OCI-LY7 (cell line): Measurements from ENCODE around the gene SP7. TPM values are rescaled to one million over a fixed set of nuclear protein-coding genes. Genes with fewer than 3 reads are reported as not detected.
"Not testable (repeated sequence)": the region's sequence is repeated elsewhere in the genome, so short reads cannot be mapped to it uniquely, and the experiment has no call there.

Experiments
- BruUV-seq: library from RNA; stranded (reverse); fragments of 400-500 nt; replicated peaks from 2 replicates; lab custom pipeline; 2021; lab: Mats Ljungman, UMichigan
- CTCF ChIA-PET: fragments of 300-600 bp; sonication (Branson Sonifier 250); formaldehyde crosslinking; loops from one replicate; lab custom pipeline; 2022; ENCODE audit warnings: antibody characterized with exemption; ENCODE audit not compliant: unreplicated experiment; lab: Charles Lee
- POLR2A ChIA-PET: fragments of 300-600 bp; sonication (Branson Sonifier 250); formaldehyde crosslinking; loops from one replicate; lab custom pipeline; 2022; ENCODE audit warnings: antibody characterized with exemption; lab: Charles Lee
- DNase-seq: peaks from one replicate; pipeline ENCODE4 v3.0.0-alpha.2; 2015; ENCODE audit warnings: low spot score
- H2AFZ ChIP-seq: fragments of 200-600 bp; sonication (generic), shearing (Covaris generic); 2 replicates; pipeline ENCODE4 v1.6.1; 2014; ENCODE audit warnings: mild to moderate bottlenecking, antibody characterized with exemption, low read length, moderate library complexity
- H3K27ac ChIP-seq: fragments of 200-600 bp; sonication (generic); 2 replicates; pipeline ENCODE4 v1.5.1; 2014; ENCODE audit warnings: mixed run types, low read depth, mild to moderate bottlenecking, moderate library complexity, low read length, inconsistent platforms; ENCODE audit not compliant: poor library complexity, severe bottlenecking
- H3K36me3 ChIP-seq: fragments of 200-600 bp; sonication (generic); 2 replicates; pipeline ENCODE4 v1.6.1; 2014; ENCODE audit warnings: mild to moderate bottlenecking, antibody characterized with exemption, low read length, moderate library complexity, mixed read lengths; ENCODE audit not compliant: insufficient read depth
- H3K4me1 ChIP-seq: fragments of 200-600 bp; sonication (generic); 2 replicates; pipeline ENCODE4 v1.5.1; 2014; ENCODE audit warnings: mild to moderate bottlenecking, low read length; ENCODE audit not compliant: insufficient read depth, poor library complexity, severe bottlenecking
- H3K4me2 ChIP-seq: fragments of 200-600 bp; sonication (generic); 2 replicates; pipeline ENCODE4 v1.6.1; 2014; ENCODE audit warnings: mild to moderate bottlenecking, low read length
- H3K4me3 ChIP-seq: fragments of 200-600 bp; sonication (generic); 2 replicates; pipeline ENCODE4 v1.5.1; 2014; ENCODE audit warnings: mild to moderate bottlenecking, low read depth, low read length; ENCODE audit not compliant: poor library complexity, severe bottlenecking
- H3K79me2 ChIP-seq: fragments of 200-600 bp; sonication (generic); 2 replicates; pipeline ENCODE4 v1.6.1; 2016; ENCODE audit warnings: low read depth, mild to moderate bottlenecking, low read length, moderate library complexity, mixed read lengths; ENCODE audit not compliant: insufficient read depth
- H3K9me2 ChIP-seq: fragments of 200-600 bp; sonication (generic); 2 replicates; pipeline ENCODE4 v1.6.1; 2016; ENCODE audit warnings: mild to moderate bottlenecking, low read length, mixed read lengths; ENCODE audit not compliant: insufficient read depth
- H3K9me3 ChIP-seq: fragments of 200-600 bp; sonication (generic); 2 replicates; pipeline ENCODE4 v1.6.1; 2014; ENCODE audit warnings: mild to moderate bottlenecking, mixed run types, low read length, mixed read lengths
- H4K20me1 ChIP-seq: fragments of 200-600 bp; sonication (generic); 2 replicates; pipeline ENCODE4 v1.6.1; 2014; ENCODE audit warnings: mild to moderate bottlenecking, antibody characterized with exemption, low read length, moderate library complexity, mixed read lengths; ENCODE audit not compliant: insufficient read depth
- EZH2phosphoT487 ChIP-seq: fragments of 200-600 bp; sonication (generic); IDR thresholded peaks from 2 replicates; pipeline ENCODE4 v1.6.1; 2018; ENCODE audit warnings: low read depth, borderline replicate concordance, mild to moderate bottlenecking, mixed run types, antibody characterized with exemption, low read length, moderate library complexity, mixed read lengths
- intact Hi-C: fragments of 100-400 bp; cut with micrococcal nuclease; formaldehyde crosslinking; loops from one replicate; pipeline ENCODE4 v1.10.0; 2022; ENCODE audit not compliant: unreplicated experiment
- total RNA-seq, 2 experiments: library from RNA; depleted of rRNA in 1 of 2; stranded (reverse); fragments of >200 nt in 1 of 2; shearing (Covaris generic) in 1 of 2; gene quantifications; 2 replicates each; pipeline ENCODE4 v1.2.3, GENCODE V29; 2014 to 2022
- TF ChIP-seq, protein P1 (sequence below): fragments of 200-600 bp; sonication (generic); conservative IDR thresholded peaks from 2 replicates; pipeline ENCODE4 v1.5.1; 2014; ENCODE audit warnings: mild to moderate bottlenecking, antibody characterized with exemption, low read length, moderate library complexity, mixed read lengths

Gene SP7
- total RNA-seq, 2 experiments from 2014 or later: 0.16 to 0.27 TPM

DNA sequence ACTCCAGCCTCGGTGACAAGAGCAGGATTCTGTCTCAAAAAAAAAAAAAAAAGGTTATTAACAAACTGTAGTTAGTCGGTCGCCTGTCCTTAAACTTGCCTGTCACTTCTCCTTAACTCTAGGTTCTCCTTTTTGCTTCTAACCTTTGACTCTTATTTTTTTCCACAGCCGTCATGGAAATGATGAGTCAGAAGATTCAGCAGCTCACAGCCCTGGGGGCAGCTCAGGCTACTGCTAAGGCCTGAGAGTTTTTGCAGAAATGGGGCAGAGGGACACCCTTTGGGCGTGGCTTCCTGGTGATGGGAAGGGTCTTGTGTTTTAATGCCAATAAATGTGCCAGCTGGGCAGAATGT is 37.1 kb downstream of the SP7 start:
- no peak overlapping the region for H2AFZ ChIP-seq
- no peak overlapping the region for H3K27ac ChIP-seq
- H3K9me3 ChIP-seq: no peaks in the 10 kb centered on the region
- peak; percentile 24 for DNase-seq
- no peaks in the 10 kb centered on the region for H4K20me1 ChIP-seq
- intact Hi-C loops: loop anchor here (1.0 kb wide), 1 partner anchor 22 kb away; the partner anchor contains the start of gene AAAS
- H3K4me1 ChIP-seq: peaks cover 28% of the 10 kb centered on the region
- TF ChIP-seq EZH2phosphoT487: no peak
- TF ChIP-seq, protein P1, sequence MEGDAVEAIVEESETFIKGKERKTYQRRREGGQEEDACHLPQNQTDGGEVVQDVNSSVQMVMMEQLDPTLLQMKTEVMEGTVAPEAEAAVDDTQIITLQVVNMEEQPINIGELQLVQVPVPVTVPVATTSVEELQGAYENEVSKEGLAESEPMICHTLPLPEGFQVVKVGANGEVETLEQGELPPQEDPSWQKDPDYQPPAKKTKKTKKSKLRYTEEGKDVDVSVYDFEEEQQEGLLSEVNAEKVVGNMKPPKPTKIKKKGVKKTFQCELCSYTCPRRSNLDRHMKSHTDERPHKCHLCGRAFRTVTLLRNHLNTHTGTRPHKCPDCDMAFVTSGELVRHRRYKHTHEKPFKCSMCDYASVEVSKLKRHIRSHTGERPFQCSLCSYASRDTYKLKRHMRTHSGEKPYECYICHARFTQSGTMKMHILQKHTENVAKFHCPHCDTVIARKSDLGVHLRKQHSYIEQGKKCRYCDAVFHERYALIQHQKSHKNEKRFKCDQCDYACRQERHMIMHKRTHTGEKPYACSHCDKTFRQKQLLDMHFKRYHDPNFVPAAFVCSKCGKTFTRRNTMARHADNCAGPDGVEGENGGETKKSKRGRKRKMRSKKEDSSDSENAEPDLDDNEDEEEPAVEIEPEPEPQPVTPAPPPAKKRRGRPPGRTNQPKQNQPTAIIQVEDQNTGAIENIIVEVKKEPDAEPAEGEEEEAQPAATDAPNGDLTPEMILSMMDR: no peak
- H3K36me3 ChIP-seq: peaks cover 57% of the 10 kb centered on the region
- ChIA-PET CTCF (interaction anchor here (0.7 to 1.2 kb wide), 3 partner anchors 20 to 46 kb away, joined by 3 to 4 read pairs (median 4); partner anchors contain the start of gene AAAS), POLR2A (interaction anchor here (0.6 to 2.4 kb wide), 5 partner anchors 22 to 303 kb away, joined by 3 to 17 read pairs (median 5); partner anchors contain the start of genes AAAS and SP1)
- H3K9me2 ChIP-seq: no peaks in the 10 kb centered on the region
- peak overlapping the region; percentile 72 for H3K4me3 ChIP-seq
- peak overlapping the region; percentile 84 for H3K4me2 ChIP-seq
- BruUV-seq: no TSS peak
- peaks cover 25% of the 10 kb centered on the region for H3K79me2 ChIP-seq

DNA sequence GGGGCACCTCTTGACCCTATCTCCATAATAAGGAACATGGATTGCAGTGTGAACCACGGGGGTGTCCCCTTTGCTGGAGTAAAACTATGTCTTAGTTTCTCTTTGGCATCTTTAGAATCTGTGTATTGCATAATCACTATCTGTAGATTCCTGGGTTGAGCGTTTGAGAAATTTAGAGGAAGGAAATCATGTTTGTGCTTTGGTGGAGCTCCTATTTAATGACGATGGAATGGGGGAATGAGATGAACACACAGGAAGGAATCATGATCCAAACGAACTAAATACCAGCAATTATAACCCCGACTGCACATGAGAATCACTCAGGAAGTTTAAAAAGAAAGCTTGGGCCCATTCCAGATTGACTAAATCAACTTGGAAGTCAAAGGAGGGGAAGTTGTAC is 38.0 kb downstream of the SP7 start:
- Histone ChIP-seq H3K9me2 (no peaks in the 10 kb centered on the region), H3K4me3 (no peak overlapping the region), H4K20me1 (no peaks in the 10 kb centered on the region), H2AFZ (no peak overlapping the region), H3K79me2 (peaks cover 25% of the 10 kb centered on the region), H3K27ac (no peak overlapping the region), H3K36me3 (peaks cover 61% of the 10 kb centered on the region), H3K4me1 (peaks cover 28% of the 10 kb centered on the region), H3K4me2 (no peak overlapping the region), H3K9me3 (no peaks in the 10 kb centered on the region)
- ChIA-PET POLR2A (interaction anchor here (0.6 to 2.4 kb wide), 6 partner anchors 23 to 1259 kb away, joined by 3 to 17 read pairs (median 3); partner anchors contain the start of genes AAAS and SP1), CTCF (no interaction called here)
- DNase-seq: no peak
- intact Hi-C loops: no loop called here
- TF ChIP-seq EZH2phosphoT487: no peak
- TF ChIP-seq, protein P1: no peak
- no TSS peak for BruUV-seq

DNA sequence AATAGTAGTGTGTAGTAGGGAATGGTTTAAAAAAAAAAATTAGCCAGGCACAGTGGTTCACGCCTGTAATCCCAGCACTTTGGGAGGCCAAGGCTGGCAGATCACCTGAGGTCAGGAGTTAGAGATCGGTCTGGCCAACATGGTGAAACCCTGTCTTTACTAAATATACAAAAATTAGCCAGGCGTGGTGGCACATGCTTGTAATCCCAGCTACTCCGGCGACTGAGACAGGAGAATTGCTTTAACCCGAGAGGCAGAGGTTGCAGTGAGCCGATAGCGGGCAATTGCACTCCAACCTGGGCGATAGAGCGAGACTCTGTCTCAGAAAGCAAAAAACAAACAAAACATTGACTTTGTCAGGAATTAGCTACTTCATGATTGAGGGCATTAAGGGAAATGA is 39.0 kb downstream of the SP7 start:
- H4K20me1 ChIP-seq, intact Hi-C loops, H3K4me3 ChIP-seq, DNase-seq, H3K9me2 ChIP-seq, H3K27ac ChIP-seq, H2AFZ ChIP-seq, BruUV-seq, H3K9me3 ChIP-seq: not testable (repeated sequence)
- Histone ChIP-seq H3K4me1 (peaks cover 28% of the 10 kb centered on the region), H3K4me2 (peak overlapping the region; percentile 90; the same call in 1 of the 2 replicates), H3K79me2 (peaks cover 25% of the 10 kb centered on the region), H3K36me3 (peaks cover 61% of the 10 kb centered on the region)
- CTCF ChIA-PET: interaction anchor here (0.6 kb wide), 1 partner anchor 83 kb away, joined by 4 read pairs; no protein-coding TSS in a partner anchor
- POLR2A ChIA-PET: interaction anchor here (0.6 to 2.4 kb wide), 6 partner anchors 13 to 89 kb away, joined by 3 to 17 read pairs (median 3); partner anchors contain the start of gene AAAS
